Hepatic stellate cell (primary cell): ENCODE data around the gene TEKT5.
A peak's percentile ranks its signal among the peaks of the same experiment; 100 is the strongest.
"Not testable (repeated sequence)": the region's sequence is repeated elsewhere in the genome, so short reads cannot be mapped to it uniquely, and the experiment has no call there.

Experiments used
- DNase-seq: peaks from one replicate; pipeline ENCODE4 v3.0.0; 2011; ENCODE audit warnings: low spot score

TEKT5 gene

DNA sequence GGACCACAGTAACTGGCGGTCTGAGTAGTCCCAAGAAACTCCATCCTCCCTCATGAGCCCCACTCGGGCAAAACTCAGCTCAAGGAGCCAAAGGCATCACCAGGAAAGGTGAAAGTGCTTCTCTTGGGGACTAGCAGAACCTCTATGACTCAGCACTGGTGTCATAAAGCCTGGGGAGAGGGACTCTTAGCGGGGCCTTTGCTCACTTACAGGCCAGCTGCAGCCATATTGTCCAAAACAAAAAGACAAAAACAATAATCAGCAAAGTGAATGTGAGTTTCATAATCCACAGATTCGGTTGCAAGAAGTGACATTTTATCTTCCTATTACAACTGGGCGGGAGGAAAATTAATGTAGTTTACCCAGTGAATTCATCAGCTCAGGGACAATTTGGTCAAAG is at the start of gene TEKT5:
Gene TEKT5 (minus strand): TSS at position 101 of the 400 bp plus-strand sequence. CDS start 57 bp downstream, at position 44.
- no peak for DNase-seq

DNA sequence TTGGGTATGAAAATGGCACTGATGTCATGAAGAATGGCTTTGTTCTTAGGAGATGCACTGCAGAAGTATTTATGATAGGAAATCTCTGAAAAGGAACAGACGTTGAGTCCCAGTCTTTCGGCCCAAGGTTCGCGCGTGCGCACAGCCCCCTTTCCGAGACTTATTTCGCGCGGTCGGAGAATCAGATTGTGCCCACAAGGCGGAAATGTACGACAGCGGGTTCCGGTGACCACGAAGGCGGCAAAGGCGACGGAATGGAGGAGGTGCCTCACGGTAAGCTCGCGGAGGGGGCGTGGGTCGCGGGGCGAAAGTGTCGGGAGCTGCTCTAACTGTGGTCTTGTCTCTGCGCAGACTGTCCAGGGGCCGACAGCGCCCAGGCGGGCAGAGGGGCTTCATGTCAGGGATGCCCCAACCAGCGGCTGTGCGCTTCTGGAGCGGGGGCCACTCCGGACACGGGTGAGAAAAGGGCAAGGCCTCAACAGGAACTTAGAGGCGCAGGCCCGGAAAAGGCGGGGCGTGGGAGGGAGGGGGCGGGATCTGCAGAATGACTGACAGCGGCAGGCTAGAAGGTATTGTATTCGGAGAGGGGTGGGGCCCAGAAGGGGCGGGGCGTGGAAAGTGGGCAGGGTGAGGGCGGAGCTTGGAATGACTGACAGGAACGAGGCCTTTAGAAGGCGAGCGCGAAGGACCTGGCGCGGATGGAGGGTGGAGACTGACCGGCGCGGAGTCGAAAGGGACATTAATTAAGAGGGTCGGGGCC is 49.1 kb upstream of the TEKT5 start, which contains the start of gene NUBP1:
Gene NUBP1 (plus strand): TSS at position 233 of the 760 bp plus-strand sequence. CDS start 22 bp downstream, at position 255.
- DNase-seq: peak; percentile 96

DNA sequence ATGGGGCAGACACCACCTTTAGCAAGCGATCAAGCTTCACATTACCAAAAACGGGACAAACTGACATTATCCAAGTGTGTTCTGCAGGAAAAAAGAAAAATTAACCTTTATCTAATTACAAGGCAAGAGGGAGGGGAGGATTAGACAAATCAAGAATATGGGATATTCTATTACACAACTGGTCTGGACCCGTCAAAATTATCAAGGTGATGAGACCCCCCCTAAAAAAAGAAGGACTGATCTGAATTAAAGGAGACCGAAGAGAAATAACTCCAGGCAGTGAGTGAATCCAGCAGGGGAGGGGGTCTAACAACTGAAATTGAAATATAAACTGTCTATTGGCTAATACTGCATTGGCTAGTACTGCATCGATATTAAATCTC is 48.5 kb upstream of the TEKT5 start:
- DNase-seq: no peak

DNA sequence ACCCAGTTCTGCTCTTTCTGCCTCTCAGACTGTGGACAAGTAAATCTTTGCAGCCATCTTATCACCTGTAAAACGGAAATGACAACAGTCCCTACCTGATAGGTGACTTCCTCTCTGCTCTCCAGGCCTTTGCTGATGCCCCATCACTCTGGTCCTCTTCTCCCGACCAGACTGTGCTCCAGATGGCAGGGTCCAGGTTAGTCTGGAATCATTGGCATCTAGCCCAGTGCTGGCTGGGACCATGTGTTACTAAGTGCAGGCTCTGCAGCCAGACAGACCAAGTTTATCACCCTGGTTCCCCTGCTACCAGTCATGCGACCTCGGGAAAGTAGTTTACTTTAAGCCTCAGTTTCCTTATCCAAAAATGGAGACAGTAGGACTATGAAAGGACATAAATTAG is 47.1 kb upstream of the TEKT5 start:
- no peak for DNase-seq

DNA sequence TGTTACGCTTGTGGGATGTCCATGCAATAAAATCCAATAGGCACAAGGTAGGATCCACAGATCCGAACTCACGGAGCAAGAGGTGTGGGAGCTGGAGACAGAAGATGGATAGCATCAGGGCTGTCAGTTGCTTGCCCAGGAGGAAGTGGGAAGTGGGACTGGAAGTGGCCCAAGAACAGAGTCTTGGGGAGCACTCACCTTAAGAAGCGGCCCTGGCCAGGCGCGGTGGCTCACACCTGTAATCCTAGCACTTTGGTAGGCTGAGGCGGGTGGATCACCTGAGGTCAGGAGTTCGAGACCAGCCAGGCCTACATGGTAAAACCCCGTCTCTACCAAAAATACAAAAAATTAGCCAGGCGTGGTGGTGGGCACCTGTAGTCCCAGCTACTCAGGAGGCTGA is 46.5 kb upstream of the TEKT5 start:
- not testable (repeated sequence) for DNase-seq

DNA sequence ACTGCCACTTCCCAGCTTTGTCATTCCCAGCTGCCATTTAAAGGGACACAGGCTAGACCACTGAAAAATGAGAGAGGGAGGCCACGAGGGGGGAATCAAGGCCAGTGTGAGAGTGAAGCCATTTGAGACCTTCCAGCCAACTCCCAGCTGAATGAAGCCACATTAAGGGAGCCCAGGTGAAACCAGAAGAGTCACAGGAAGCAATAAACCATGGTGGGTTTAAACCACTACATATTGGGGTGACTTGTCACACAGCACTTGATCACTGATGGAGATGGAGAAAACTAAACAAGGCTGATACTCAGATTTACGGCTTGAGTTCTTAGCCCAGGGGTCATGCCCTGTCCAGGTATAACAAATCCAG is 46.1 kb upstream of the TEKT5 start:
- DNase-seq: no peak

DNA sequence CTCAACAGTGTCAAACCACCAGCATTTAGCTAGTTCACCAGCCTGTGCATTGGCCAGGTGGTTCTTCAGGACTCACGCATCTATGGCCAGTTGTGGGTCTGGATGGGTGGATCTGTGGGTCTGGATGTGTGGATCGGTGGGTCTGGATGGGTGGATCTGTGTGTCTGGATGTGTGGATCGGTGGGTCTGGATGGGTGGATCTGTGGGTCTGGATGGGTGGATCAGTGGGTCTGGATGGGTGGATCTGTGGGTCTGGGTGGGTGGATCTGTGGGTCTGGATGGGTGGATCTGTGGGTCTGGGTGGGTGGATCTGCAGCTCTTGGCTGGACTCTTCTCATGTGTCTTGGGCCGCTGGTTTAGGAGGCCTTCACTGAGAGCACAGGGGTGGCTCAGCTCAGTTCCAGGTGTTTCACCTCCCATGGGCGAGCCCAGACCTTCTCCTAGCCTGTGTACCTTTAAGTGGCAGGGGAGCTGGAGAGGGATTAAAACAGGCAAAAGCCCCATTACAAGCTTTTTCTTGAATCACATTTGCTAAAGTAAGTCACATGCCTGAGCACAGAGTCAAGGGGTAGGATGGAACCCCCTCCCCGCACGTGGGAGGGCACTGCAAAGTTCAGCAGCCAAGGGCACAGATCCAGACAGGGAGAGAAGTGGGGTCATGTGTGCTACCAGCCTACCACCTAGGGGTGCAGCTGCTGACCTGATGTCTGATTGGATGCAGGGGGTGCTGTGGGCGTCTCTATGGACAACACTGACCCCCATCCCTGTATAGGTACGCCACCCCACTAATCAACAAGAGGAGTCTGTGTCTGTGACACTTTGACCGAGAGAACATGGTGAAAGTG is 45.5 kb upstream of the TEKT5 start:
- no peak for DNase-seq

DNA sequence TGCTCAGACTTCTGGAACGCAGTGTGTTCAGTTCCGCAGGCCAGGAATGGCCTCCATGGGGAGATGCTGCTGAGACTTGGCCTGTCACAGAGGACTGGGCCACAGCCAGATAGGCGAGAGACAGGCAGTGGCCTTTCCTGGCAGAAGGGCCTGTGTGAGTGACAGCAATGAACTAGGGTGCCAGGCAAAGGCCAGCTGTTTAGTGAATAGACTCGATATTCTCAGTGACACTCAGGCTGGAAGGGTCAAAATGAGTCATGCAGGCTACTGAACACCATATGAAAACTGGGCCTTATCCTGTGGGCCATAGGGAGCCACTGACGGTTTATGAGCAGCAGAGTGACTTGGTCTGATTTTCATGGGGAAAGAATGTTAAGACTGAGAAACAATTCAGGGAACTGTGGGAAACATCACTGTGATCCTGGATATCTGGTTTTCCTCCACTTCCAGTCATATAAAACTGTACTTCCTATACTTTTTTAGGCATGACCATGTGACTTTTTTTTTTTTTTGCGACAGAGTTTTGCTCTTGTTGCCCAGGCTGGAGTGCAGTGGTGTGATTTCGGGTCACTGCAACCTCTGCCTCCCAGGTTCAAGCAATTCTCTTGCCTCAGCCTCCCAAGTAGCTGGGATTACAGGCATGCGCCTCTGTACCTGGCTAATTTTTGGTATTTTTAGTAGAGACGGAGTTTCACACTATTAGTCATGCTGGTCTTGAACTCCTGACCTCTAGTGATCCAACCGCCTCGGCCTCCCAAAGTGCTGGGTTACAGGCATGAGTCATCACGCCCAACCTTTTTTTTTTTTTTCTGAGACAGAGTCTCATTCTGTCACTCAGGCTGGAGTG is 43.7 kb upstream of the TEKT5 start:
- DNase-seq: peak; percentile 50

DNA sequence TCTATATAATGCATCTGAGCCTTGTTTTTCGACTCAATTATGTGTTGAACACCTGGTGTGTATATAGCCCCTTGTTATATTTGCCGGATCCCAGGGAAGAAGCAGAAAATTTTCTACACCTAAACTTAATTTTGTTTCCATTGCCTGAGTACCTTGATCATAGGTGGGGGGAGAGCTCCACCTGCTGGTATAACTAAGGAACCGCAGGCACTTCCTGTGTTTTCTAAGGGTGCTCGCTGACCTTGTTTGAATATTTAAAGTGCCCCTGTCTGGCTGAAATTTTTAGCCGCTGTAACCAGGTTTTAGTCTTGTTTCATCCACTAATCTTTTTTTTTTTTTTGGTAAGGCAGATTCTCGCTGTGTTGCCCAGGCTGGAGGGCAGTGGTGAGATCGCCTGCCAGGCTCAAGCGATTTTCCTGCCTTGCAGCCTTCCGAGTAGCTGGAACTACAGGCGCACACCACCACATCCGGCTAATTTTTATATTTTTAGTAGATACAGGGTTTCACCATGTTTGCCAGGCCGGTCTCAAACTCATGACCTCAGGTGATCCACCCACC is 42.4 kb upstream of the TEKT5 start:
- DNase-seq: peak; percentile 62

DNA sequence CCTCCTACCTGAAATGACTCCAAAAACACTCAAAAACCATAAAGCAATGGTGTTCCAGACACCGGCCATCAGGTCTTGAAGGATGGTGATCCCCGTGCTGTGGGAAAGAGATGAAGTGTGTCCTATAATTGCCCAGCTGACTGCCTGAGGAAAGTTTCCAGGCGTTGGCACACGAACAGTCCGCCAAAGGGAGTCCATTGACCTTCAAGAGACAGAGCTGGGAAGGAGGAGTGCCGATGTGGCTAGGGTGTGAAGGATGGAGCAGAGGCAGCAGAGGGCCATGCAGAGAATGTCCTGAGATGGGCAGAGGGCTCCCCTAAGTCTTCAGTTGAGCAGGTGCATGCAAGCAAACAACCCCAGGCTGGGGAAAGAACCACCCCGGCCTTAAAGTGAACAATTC is 37.1 kb upstream of the TEKT5 start:
- DNase-seq: no peak

DNA sequence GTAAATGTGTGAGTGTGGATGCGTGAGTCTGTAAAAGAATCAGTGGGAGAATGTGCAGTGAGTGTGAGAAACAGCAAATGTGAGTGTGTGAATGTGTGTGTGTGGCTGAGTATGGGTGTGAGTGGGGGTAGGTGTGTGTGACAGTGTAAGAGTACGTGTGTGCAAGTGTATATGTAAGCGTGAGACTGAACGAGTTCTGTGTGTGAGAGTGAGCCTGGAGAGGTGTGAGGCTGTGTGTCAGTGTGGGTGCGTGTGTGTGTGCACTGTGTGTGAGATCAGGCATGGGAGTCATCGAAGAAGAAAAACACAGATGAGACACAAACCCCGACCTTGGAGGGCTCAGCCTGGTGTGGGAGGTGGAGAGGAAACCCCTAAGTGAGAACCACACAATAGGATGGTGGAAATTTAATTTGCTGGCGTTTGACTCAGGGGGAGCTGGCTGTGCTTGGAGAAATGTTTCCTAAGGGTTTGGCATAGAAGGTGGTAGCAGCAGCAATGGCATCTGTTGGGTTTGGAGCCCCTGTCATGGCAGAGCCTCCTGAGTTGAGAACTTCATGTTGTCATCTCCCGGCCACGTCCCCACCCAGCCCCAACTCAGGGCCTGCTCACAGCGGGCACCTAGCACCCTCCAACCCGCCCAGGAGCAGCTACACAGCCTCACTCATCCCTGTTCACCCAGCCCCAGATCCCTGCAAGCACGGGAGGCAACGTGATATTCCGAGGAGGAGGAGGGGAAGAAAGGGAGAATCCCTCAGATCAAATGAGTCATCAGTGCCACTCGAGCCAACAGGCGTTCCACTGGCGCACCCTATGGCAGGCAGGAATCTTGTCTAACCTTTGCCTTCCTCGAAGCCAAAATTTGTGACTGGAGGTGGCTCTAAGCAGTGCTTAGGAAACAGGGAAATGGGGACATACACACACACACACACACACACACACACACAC is 34.6 kb upstream of the TEKT5 start:
- DNase-seq: no peak

DNA sequence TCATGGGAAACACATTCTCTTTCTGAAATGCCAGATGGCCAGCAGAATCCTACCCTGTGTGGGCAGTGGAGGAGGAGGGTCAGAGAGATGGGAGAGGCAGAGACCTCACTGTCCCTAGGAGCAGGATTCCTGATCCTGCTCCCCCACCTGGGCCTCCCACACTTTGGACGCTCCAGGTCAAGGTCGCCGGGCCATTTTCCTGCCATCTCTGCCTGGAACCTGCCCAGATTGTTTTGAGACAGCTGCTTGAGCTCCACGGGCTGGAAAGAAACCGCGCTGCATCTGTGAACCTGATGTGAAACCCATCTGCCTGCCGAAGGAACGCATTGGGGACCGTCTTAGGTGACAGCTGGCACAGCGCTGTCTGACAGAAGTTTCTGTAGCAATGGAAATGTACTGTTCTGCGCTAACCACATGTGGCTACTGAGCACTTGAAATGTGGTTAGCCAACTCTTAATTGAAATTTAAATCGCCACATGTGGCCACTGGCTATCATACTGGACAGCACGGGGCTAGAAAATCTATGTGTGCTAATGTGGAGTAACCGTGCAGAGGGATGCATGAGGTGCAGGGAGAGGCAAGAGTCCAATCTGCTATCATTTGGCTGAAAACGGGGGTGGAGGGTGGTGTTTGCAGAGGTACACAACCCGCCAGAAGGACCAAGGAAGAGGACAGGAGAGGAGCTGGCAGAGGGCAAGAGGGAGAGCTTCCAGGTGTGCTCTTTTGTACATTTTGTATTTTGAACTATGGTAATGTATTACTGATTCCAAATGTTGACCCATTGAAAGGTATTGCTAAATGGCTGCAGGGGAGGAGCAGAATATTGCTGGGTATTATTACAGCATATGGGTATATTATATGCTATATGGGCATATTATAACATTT is 33.5 kb upstream of the TEKT5 start:
- no peak for DNase-seq

DNA sequence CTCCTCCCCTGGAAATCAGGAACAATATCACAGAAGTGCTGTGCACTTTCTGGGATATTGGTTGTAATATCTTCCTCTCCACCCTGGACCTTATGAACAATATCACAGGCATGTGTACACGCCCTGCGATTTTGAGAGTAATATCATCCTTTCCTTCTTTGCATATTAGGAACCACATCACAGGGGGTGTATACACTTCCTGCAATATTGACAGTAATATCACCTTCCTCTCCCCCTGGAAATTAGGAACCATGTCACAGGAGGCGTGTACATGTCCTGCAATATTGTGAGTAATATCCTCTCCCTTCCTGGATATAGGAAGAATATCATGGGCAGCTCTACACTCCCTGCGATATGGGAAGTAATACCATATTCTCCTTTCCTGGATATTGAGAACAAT is 14.2 kb upstream of the TEKT5 start:
- DNase-seq: no peak

DNA sequence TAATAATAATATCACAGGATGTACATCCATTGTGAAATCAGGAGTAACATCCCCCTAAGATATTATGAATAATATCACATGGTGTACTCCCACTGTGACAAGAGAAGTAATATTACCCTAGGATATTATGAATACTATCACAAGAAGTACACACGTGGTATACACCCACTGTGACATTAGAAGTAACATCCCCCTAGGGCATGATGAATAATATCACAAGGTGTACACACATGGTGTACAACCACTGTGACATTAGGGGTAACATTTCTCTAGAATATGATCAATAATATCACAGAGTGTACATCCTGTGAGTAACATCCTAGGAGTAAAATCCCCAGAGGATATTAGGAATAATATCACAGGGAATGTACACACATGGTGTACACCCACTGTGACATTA is 5.0 kb upstream of the TEKT5 start:
- no peak for DNase-seq

DNA sequence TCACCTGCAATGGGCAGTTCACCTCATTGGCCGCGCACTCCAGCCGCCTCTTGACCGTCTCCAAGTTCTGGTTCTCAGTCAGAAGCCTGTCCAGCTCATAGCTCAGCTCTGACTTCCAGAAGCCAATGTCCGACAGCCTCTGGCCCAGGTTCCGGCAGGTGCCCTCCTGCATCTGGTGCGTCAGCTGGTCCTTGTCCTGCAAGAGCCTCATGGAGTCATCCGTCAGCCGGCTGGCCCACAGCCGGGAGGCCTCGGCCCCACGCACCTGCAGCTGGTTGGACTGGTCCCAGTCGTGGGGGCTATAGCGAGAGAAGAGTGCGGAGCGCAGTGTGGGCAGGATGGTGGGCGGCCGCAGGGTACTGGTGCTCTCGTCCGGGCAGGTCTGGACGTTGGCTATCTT is 424 bp downstream of the TEKT5 start:
- DNase-seq: no peak

DNA sequence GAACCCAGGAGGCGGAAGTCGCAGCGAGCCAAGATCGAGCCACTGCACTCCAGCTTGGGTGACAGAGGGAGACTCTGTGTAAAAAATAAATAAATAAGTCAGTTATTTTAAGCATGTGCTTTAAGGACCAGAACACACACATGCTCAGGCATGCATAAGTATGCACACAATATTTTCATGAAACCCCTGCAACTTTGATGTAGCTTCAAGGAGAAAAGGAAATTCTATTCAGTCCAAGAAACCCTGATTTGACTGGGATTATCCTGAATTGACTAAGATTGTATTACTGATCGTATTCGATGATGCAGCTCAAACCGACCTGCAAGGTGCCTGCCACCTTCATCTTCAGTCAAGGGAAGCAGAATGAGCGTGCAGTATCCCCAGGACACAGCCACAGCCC is 841 bp downstream of the TEKT5 start:
- DNase-seq: no peak

DNA sequence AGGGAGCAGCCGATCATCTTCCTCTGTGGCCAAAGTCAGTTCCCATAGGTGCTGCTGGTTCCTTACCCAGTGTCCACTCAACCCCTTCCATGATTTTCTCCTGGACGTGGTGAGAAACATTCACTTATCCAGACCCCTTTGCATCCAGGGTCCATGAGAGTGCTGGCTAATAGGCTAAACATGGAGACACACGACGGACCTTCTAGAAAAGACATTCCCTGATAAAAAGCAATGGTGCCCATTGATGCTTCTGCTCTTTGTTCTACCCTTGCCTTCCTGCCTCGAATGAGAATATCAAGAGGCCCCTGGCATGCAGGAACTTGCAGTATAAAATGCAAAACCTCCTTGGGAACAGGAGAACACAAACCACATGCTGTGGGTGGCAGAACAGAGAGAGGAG is 2.3 kb downstream of the TEKT5 start:
- DNase-seq: no peak

DNA sequence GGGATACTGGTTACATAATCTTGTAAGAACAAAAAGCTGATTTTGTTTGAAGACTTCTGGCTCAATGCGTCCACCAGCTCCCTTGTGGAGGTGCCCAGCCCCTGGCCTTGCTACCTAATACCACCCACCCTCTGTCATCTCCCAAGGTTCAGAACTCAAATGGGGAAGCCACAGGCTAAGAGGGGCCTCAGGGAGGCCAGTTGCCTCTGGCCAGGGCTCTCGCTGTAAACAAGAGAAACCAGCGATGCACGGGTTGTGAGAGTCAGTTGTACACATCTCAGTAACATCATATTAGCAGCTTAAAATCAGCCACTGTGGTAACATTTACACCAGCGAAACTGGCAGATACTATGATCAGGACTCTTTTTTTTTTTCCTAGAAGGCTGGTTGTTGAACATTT is 6.0 kb downstream of the TEKT5 start:
- DNase-seq: no peak

DNA sequence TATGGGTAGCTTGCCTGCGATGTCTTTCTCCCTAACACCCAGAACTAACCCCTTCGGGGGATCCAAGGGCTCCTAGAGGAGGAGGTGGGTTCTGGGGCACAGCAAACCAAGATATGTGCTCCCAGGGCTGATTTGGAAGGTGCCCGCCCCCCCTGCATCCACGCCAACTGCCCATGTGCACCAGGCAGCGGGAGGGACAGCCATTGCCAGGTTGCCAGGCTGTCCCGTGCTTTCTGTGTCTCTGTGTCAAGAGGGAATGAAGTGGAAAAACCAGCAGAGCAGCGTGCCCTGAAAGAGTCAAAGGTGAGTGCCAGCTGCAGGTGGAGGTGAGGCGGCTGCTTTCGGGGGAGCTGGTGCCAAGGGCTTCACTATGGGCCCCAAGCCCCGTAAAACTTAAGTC is 6.4 kb downstream of the TEKT5 start:
- no peak for DNase-seq

DNA sequence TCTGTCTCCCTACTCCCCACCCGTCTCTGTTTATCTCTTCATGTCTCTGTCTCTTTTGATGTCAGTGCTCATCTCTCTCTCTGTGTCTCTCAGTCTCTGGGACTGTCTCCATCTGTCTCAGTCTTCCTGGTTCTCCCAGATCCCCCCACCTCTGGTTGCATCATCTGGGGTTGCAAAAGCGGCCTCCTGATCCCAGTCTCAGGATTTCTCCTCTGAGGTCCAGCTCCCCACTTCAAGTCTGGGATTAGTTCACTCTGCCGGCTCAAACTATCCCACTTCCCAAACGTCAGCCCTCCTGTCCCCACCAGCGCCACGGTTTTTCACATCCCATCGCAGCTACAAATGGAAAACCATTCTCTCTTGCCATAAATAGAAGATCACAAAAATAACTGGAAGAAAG is 9.0 kb downstream of the TEKT5 start:
- no peak for DNase-seq
